ENCODE data around the gene PPM1E. TPM values are rescaled to one million over a fixed set of nuclear protein-coding genes. Genes with fewer than 3 reads are reported as not detected.

Gene PPM1E
- total RNA-seq, 1 donor from 2014 or later, result 1.7 TPM

DNA sequence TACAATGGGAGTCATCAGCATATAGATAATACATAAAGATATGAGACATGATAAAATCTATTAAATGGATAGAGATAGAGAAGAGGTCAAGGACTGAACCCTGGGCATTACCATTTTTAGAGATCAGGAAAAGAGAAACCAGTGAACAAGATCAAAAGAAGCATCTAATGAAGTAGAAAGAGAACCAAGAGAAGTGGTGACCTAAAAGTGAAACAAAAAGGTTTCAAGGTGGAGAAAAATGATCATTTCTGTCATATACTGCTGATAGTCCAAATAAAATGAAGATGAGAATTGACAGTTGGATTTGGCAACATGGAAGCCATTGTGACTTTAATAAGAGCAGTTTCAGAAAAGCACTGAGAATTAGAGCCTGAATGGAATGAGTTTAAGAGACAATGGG is 165.1 kb downstream of the PPM1E start:
- peaks cover 3% of the 10 kb centered on the region for H3K27me3 Mint-ChIP-seq (ENCODE audit: unreplicated experiment)
- H3K36me3 Mint-ChIP-seq (ENCODE audit: unreplicated experiment), result no peaks in the 10 kb centered on the region
- no peaks in the 10 kb centered on the region for H3K4me1 Mint-ChIP-seq (ENCODE audit: unreplicated experiment)
- no peak for TF ChIP-seq CTCF (IDR thresholded peaks at IDR 0.05)
- no peak for DNase-seq (ENCODE audit: extremely low spot score, unreplicated experiment)
- no peaks in the 10 kb centered on the region for H3K9me3 Mint-ChIP-seq (ENCODE audit: unreplicated experiment)
- H3K27ac Mint-ChIP-seq (ENCODE audit: unreplicated experiment), result no peak overlapping the region
- H3K4me3 Mint-ChIP-seq (ENCODE audit: unreplicated experiment), result no peak overlapping the region

DNA sequence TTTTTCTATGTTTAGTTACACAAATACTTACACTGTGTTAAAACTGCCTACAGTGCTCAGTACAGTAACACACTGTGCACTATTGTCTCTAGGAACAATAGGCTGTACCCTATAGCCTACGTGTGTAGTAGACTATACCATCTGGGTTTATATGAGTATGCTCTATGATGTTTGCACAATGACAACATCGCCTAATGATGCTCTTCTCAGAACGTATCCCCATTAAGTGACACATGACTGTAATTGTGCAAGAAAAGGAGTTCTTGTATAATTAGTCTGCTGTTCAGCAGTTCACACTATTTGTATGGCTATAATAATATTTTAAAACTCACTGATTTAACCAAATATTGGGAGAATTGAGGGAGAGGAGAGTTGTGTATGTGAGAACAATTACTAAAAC is 177.3 kb downstream of the PPM1E start:
- Mint-ChIP-seq H3K27ac (ENCODE audit: unreplicated experiment) (no peak overlapping the region), H3K4me3 (ENCODE audit: unreplicated experiment) (no peak overlapping the region), H3K36me3 (ENCODE audit: unreplicated experiment) (no peaks in the 10 kb centered on the region), H3K9me3 (ENCODE audit: unreplicated experiment) (no peaks in the 10 kb centered on the region), H3K27me3 (ENCODE audit: unreplicated experiment) (no peaks in the 10 kb centered on the region), H3K4me1 (ENCODE audit: unreplicated experiment) (no peaks in the 10 kb centered on the region)
- no peak for TF ChIP-seq CTCF (IDR thresholded peaks at IDR 0.05)
- DNase-seq (ENCODE audit: extremely low spot score, unreplicated experiment), result no peak

- no peaks in the 10 kb centered on the region for H3K4me1 Mint-ChIP-seq (ENCODE audit: unreplicated experiment)
- H3K9me3 Mint-ChIP-seq (ENCODE audit: unreplicated experiment), result no peaks in the 10 kb centered on the region
- TF ChIP-seq CTCF (IDR thresholded peaks at IDR 0.05), result no peak
- no peak overlapping the region for H3K27ac Mint-ChIP-seq (ENCODE audit: unreplicated experiment)
- DNase-seq (ENCODE audit: extremely low spot score, unreplicated experiment), result no peak
- H3K36me3 Mint-ChIP-seq (ENCODE audit: unreplicated experiment), result no peaks in the 10 kb centered on the region
- H3K4me3 Mint-ChIP-seq (ENCODE audit: unreplicated experiment), result no peak overlapping the region
- no peaks in the 10 kb centered on the region for H3K27me3 Mint-ChIP-seq (ENCODE audit: unreplicated experiment)
Observed at GRCh38 chr17:58936295-58936694, 180.6 kb downstream of the PPM1E start.

- peaks cover 19% of the 10 kb centered on the region for H3K9me3 Mint-ChIP-seq (ENCODE audit: unreplicated experiment)
- H3K4me1 Mint-ChIP-seq (ENCODE audit: unreplicated experiment), result no peaks in the 10 kb centered on the region
- H3K36me3 Mint-ChIP-seq (ENCODE audit: unreplicated experiment), result no peaks in the 10 kb centered on the region
- no peak overlapping the region for H3K27ac Mint-ChIP-seq (ENCODE audit: unreplicated experiment)
- peaks cover 2% of the 10 kb centered on the region for H3K27me3 Mint-ChIP-seq (ENCODE audit: unreplicated experiment)
- no peak for DNase-seq (ENCODE audit: extremely low spot score, unreplicated experiment)
- H3K4me3 Mint-ChIP-seq (ENCODE audit: unreplicated experiment), result no peak overlapping the region
- TF ChIP-seq CTCF (IDR thresholded peaks at IDR 0.05), result no peak
Observed at GRCh38 chr17:58944166-58944565, 188.5 kb downstream of the PPM1E start.

GRCh38 chr17:58947411-58947810 is 191.8 kb downstream of the PPM1E start:
- no peak for TF ChIP-seq CTCF (IDR thresholded peaks at IDR 0.05)
- Mint-ChIP-seq H3K4me1 (ENCODE audit: unreplicated experiment) (no peaks in the 10 kb centered on the region), H3K27ac (ENCODE audit: unreplicated experiment) (no peak overlapping the region), H3K36me3 (ENCODE audit: unreplicated experiment) (peaks cover 2% of the 10 kb centered on the region), H3K9me3 (ENCODE audit: unreplicated experiment) (peaks cover 38% of the 10 kb centered on the region), H3K27me3 (ENCODE audit: unreplicated experiment) (peaks cover 2% of the 10 kb centered on the region), H3K4me3 (ENCODE audit: unreplicated experiment) (no peak overlapping the region)
- DNase-seq (ENCODE audit: extremely low spot score, unreplicated experiment), result no peak

Data from osteocyte (in vitro differentiated cells).